HG03442 (cell line): ENCODE data around the gene PUSL1.

Experiments
- ATAC-seq: cut with Tn5 transposase; IDR thresholded peaks from one replicate; pipeline ENCODE4 v1.9.1; 2021; ENCODE audit warnings: mild to moderate bottlenecking, moderate library complexity; ENCODE audit not compliant: unreplicated experiment

The PUSL1 gene

DNA sequence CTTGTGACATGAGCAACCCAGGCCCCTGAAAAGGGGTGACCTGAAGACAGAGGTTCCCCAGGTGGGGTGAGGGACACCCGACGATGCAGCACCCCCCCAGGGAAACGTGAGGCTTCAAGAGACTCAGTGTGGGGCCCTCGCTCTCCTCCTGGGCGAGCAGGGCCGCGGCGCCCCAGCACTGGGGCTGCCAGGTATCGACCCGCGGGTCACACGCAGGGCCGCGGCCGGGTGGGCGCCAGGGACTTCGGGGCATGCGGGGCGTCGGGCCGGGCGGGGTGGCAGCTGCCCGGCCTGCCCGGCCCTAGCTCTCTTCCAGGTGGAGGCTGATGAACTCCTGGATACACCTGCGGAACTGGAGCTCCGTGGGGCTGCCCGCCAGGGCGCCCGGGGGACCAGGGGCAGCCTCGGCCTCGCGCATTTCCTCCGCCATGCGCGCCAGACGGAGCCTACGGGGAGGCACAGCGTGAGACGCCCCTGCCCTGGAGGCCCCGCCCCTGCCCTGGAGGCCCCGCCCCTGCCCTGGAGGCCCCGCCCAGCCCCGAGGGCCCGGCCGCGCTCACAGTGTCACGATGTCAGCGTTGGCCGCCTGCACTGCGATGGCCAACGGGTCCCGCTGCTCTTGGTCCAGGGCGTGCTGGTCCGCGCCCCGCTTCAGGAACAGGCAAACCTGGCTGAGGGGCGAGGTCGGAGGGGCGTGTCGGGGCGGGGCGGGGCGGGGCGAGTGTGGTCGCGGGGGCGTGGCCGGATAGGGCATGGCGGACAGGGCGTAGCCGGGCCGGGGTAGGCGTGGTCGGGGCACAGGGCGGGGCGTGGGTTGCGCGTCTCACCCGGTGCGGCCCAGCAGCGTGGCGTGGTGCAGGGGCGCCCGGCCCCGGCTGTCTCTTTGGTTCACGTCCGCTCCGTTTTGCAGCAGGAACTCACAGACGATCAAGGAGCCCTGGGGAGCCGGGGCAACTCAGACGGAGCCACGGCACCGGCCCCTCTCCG, 14.8 kb upstream of the PUSL1 start:
- ATAC-seq, result no peak

DNA sequence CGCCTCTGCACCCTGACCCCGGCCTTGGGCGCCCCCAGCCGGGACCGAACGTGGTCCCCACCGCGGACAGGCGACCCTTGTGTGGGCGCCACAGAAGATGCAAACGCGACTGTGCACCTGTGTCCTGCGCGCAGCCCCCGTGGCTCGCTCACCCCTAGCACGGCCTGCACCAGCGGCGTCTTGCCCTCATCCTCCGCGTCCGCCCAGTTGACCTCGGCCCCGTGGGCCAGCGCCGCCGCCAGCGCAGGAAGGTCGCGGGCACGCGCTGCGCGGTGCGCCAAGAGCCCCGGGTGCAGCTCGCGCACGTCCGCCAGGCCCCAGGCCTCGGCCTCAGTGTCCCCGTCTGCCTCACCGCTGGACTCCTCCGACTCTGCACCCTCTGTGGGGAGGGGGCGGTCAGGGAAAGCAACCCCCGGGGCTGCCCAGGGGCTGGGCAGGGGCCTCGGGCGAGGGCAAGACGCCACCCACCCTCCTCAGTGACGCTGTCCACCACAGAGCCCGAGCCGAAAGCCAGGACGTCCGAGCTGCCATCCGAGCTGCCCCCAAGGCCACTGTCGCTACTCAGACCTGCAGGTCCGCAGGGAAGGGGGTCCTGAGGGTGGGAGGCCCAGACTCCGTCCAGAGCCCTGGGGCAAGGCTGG, 14.0 kb upstream of the PUSL1 start:
- ATAC-seq, result no peak

- no peak for ATAC-seq
Measured at GRCh38 chr1:1295154-1295923, 13.1 kb upstream of the PUSL1 start.

DNA sequence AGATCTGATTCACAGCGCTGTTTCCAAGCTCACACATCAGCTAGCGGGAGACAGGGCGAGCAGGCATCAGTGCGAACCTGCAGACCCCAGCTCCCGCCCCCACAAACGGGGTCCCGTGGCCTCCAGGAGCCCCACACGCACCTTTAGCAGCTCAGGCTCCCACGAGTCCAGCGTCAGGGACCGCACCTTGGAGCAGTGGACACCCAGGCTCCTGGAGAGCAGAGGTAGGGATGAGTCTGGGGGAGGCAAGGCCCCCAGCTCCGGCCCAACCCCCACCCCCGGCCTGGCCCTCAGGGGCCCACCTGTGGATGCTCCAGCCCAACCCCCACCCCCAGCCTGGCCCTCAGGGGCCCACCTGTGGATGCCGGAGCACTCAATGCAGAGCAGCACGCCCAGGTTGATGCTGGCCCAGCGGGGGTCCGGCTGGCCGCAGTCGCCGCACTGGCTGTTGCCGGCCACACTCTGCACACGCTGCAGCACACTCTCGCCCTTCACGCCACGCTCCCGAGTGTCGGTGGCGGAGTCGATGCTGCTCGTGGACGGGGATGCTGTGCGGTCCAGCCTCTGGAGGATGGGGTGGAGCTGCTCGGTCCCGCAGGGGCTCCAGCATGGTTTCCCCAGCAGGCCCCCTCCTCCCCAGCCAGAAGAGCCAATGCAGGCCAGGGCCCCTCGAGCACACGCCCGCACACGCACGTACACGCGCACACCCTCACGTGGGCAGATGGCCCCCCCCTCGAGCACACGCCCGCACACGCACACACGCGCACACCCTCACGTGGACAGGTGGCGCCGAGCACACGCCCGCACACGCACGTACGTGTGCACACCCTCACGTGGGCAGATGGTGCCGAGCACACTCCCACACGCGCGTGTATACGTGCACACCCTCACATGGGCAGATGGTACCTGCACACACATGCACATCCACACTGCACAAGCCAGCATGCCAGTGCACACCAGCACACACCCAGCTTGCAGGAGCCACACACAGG, 12.0 kb upstream of the PUSL1 start:
- ATAC-seq, result no peak

DNA sequence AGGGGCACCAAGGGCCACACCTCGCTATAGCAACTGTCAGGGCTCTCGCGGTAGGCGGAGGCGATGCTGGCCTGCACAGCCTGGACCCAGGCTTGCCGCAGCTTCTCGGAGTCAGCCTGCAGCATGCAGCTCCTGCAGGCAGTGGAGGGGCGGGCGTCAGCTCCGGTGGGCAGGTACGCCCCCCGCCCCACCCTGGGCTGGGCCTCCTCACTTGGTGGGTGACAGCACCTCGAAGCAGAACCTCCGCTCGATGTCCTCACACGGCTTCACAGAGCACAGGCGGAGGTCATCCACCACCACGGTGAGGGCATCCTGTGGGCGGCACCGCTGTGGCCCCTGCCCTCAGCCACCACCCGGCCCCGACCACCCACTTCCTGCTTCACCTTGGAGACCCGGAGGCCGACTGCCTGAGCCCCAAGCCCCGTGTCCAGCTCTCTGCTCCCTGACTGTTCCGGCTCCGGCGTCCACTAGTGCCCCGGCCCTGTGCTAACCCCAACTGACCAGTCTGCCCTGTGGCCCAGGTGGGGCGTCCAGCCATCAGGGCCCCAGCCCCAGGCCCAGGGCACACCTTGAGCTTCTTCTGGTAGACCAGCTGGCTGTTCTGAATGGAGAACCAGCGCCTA, 10.5 kb upstream of the PUSL1 start:
- no peak for ATAC-seq

DNA sequence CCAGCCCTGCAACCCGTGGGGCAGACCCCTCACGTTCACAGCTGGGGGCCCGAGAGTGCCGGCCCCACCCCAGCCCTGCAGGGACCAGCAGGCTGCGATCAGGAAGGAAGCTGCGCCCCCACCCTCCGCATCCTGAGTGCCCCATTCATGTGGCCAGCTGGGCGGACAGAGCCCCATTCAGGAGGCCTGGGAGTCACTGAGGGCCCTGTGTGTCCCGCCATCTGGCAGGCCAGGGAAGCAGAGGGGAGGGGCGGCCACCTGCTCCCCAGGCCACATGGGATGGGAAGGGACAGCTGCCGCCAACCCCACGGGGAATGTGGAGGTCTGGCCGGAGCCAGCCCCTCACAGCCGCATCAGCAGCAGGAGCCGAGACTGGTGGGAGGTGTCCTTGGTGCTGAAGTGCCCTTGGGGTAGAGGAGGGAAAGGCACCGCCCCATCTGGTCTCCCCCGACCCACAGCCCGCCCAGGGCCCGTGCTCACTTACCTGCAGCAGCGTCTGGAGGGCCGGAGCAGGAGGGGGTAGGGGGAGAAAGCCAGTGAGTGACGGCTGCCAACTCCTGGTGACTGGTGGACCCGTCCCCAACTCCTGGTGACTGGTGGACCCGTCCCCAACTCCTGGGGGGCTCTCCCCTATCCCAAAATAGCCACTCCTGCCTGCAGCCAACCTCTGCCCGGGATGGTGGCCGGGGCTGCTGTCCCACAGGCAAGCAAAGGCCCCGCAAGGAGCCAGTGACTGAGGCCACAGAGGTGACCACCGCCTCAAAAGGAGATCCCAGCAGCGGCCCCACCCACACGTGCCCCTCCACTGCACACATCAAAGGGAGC, 9.3 kb upstream of the PUSL1 start:
- ATAC-seq, result no peak

GRCh38 chr1:1299686-1300351, 8.6 kb upstream of the PUSL1 start:
- ATAC-seq, result no peak

- no peak for ATAC-seq
Measured at GRCh38 chr1:1300352-1300739, 8.1 kb upstream of the PUSL1 start.

- no peak for ATAC-seq
Measured at GRCh38 chr1:1302006-1302430, 6.4 kb upstream of the PUSL1 start.

DNA sequence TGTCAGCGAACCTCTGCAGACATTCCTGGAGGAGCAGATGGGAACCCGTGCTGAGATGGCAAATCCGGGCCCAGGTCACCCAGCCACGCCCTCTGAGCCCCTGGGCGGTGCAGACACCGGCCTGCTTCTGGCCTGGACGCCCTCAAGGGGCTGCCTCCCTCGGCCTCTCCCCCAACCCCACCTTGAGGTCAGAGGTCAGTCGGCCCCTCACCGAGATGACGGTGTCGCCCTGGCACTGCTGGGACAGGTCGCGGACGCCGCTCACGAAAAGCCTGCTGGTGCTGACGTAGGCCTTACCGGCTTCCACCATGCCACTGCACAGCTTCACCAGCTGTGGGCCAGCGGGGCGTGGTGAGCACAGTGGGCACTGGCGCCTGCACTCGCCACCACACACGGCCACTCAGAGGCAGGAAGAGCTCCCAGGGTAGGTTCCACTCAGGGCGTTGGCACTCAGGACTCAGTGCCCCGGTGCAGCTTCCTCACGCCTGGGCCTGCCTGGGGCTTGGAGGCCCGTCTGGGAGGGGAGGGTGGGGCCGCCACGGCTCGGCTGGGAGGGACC, 5.4 kb upstream of the PUSL1 start:
- ATAC-seq, result no peak

DNA sequence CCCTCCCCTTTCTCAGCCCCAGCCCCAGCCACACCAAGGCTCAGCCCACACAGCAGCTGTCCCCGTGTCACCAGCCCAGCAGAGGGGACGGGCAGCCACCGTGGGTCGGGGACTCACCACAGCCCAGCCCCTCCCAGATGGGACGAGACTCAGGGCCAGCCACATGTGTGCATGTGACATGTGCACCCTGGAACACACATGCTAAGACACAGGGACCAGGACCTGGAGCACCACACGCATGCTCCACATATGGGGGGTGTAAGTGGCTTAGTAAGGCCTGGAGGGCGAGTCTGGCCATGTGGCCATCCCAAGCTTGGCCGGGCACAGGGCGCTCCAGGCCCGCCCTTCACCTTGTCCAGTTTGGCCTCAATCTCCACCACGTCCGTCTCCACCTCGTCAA, 4.7 kb upstream of the PUSL1 start:
- ATAC-seq, result no peak

- ATAC-seq, result no peak
Measured at GRCh38 chr1:1304331-1305299, 3.8 kb upstream of the PUSL1 start.

- no peak for ATAC-seq
Measured at GRCh38 chr1:1305300-1306069, 2.9 kb upstream of the PUSL1 start.

GRCh38 chr1:1306070-1306660, 2.2 kb upstream of the PUSL1 start:
- no peak for ATAC-seq

GRCh38 chr1:1306661-1307260, 1.6 kb upstream of the PUSL1 start:
- no peak for ATAC-seq
